ENCODE data around the gene MUC6.

Gene MUC6

GRCh38 chr11:1039481-1040427, 3.2 kb upstream of the MUC6 start:
- H3K4me3 ChIP-seq (ENCODE audit: low read length) = no peak overlapping the region
- no peak for TF ChIP-seq ZNF274 (IDR thresholded peaks at IDR 0.05; ENCODE audit: low read depth, low read length)

- TF ChIP-seq ZNF274 (IDR thresholded peaks at IDR 0.05; ENCODE audit: low read depth, low read length) = no peak
Observed at GRCh38 chr11:1038921-1039320, 2.4 kb upstream of the MUC6 start.

GRCh38 chr11:1038361-1038760, 1.8 kb upstream of the MUC6 start:
- no peak overlapping the region for H3K4me3 ChIP-seq (ENCODE audit: low read length)
- no peak for TF ChIP-seq ZNF274 (IDR thresholded peaks at IDR 0.05; ENCODE audit: low read depth, low read length)

More at GRCh38 chr11:1038921-1039320, 2.4 kb upstream of the MUC6 start:
- H3K4me3 ChIP-seq (ENCODE audit: low read length) = no peak overlapping the region

GRCh38 chr11:1037506-1038055, 1.1 kb upstream of the MUC6 start:
- TF ChIP-seq ZNF274 (IDR thresholded peaks at IDR 0.05; ENCODE audit: low read depth, low read length) = no peak
- no peak overlapping the region for H3K4me3 ChIP-seq (ENCODE audit: low read length)

- no peak overlapping the region for H3K4me3 ChIP-seq (ENCODE audit: low read length)
- TF ChIP-seq ZNF274 (IDR thresholded peaks at IDR 0.05; ENCODE audit: low read depth, low read length) = no peak
Observed at GRCh38 chr11:1036931-1037330, 413 bp upstream of the MUC6 start.

- no peak overlapping the region for H3K4me3 ChIP-seq (ENCODE audit: low read length)
- TF ChIP-seq ZNF274 (IDR thresholded peaks at IDR 0.05; ENCODE audit: low read depth, low read length) = no peak
Observed at GRCh38 chr11:1035577-1036283, 788 bp downstream of the MUC6 start.

GRCh38 chr11:1034456-1035295, 1.8 kb downstream of the MUC6 start:
- H3K4me3 ChIP-seq (ENCODE audit: low read length) = no peak overlapping the region
- no peak for TF ChIP-seq ZNF274 (IDR thresholded peaks at IDR 0.05; ENCODE audit: low read depth, low read length)

GRCh38 chr11:1034001-1034400, 2.5 kb downstream of the MUC6 start:
- H3K4me3 ChIP-seq (ENCODE audit: low read length) = no peak overlapping the region
- no peak for TF ChIP-seq ZNF274 (IDR thresholded peaks at IDR 0.05; ENCODE audit: low read depth, low read length)

- no peak for TF ChIP-seq ZNF274 (IDR thresholded peaks at IDR 0.05; ENCODE audit: low read depth, low read length)
- H3K4me3 ChIP-seq (ENCODE audit: low read length) = no peak overlapping the region
Observed at GRCh38 chr11:1033016-1033798, 3.3 kb downstream of the MUC6 start.

- H3K4me3 ChIP-seq (ENCODE audit: low read length) = no peak overlapping the region
- TF ChIP-seq ZNF274 (IDR thresholded peaks at IDR 0.05; ENCODE audit: low read depth, low read length) = no peak
Observed at GRCh38 chr11:1032310-1032891, 4.1 kb downstream of the MUC6 start.

GRCh38 chr11:1031121-1031899, 5.2 kb downstream of the MUC6 start:
- no peak for TF ChIP-seq ZNF274 (IDR thresholded peaks at IDR 0.05; ENCODE audit: low read depth, low read length)

GRCh38 chr11:1030556-1030955, 6.0 kb downstream of the MUC6 start:
- no peak overlapping the region for H3K4me3 ChIP-seq (ENCODE audit: low read length)
- no peak for TF ChIP-seq ZNF274 (IDR thresholded peaks at IDR 0.05; ENCODE audit: low read depth, low read length)

More at GRCh38 chr11:1031121-1031899, 5.2 kb downstream of the MUC6 start:
- no peak overlapping the region for H3K4me3 ChIP-seq (ENCODE audit: low read length)

Data from GM08714 (cell line).